NCI-H2107 treated with DMSO at 0.1 percent for 48 hours (cell line): Measurements from ENCODE around the gene PARP3.

Experiments
- DNase-seq: peaks from one replicate; lab custom pipeline; 2025; ENCODE audit not compliant: unreplicated experiment; lab: John Stamatoyannopoulos, UW

PARP3 gene

GRCh38 chr3:51933471-51934138 is 8.6 kb upstream of the PARP3 start:
- no peak for DNase-seq

GRCh38 chr3:51934139-51934850 is 7.9 kb upstream of the PARP3 start:
- no peak for DNase-seq

GRCh38 chr3:51934991-51935885 is 6.9 kb upstream of the PARP3 start:
- DNase-seq: no peak

GRCh38 chr3:51935886-51936755 is 6.0 kb upstream of the PARP3 start:
- no peak for DNase-seq

DNA sequence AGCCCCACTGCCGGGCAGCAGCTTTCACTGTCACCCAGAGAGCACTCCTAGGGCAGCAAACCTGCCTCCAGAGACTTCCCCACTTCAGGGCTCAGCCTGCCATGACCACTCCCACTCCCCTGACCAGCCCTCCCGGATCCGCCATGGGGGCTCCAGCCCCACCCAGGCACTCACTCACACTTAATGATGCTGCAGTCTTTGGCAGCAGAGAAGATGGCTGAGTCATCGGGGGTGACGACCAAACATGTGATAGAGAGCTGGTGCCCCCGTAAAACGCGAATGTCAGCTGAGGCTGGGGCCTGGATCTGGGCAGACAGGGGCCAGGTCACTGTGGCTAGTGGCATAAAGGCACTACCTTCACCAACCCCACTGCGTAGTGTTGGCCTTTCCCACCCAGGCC is 5.1 kb upstream of the PARP3 start:
- no peak for DNase-seq

- no peak for DNase-seq
Measured at GRCh38 chr3:51937611-51938450, 4.3 kb upstream of the PARP3 start.

DNA sequence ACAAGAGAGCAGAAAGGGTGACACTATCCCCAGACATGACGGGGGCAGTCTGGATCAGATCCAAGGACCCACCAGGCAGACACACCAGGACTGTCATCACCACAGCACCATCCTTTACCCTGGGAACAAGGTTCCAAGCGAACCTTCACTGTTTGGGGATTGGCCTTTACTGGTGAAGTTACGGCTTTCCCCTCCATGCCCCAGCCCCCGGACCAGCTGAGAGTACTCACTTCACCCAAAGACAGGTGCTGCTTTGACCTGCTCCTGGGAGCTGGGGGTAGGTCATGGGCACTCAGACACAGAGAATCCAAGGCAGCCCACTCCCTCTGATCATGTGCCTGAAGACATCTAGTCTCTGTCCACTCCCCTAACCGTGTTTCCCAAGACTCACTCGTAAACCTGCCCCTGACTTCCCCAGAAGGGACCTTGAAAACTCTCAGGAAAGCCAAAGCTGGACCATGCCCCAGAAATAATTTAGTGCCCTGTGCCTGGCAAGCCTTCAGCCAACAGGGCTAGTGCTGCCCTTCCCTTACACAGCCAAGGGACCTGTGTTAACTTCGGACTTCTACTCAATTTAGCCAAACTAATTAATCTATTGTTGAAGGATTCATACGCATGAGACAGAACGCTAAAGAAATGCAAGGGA is 3.3 kb upstream of the PARP3 start:
- no peak for DNase-seq

GRCh38 chr3:51940648-51941462 is 1.3 kb upstream of the PARP3 start:
- no peak for DNase-seq

- DNase-seq: no peak
Measured at GRCh38 chr3:51941463-51941797, 733 bp upstream of the PARP3 start.

GRCh38 chr3:51942603-51943450 is 664 bp downstream of the PARP3 start:
- DNase-seq: no peak

DNA sequence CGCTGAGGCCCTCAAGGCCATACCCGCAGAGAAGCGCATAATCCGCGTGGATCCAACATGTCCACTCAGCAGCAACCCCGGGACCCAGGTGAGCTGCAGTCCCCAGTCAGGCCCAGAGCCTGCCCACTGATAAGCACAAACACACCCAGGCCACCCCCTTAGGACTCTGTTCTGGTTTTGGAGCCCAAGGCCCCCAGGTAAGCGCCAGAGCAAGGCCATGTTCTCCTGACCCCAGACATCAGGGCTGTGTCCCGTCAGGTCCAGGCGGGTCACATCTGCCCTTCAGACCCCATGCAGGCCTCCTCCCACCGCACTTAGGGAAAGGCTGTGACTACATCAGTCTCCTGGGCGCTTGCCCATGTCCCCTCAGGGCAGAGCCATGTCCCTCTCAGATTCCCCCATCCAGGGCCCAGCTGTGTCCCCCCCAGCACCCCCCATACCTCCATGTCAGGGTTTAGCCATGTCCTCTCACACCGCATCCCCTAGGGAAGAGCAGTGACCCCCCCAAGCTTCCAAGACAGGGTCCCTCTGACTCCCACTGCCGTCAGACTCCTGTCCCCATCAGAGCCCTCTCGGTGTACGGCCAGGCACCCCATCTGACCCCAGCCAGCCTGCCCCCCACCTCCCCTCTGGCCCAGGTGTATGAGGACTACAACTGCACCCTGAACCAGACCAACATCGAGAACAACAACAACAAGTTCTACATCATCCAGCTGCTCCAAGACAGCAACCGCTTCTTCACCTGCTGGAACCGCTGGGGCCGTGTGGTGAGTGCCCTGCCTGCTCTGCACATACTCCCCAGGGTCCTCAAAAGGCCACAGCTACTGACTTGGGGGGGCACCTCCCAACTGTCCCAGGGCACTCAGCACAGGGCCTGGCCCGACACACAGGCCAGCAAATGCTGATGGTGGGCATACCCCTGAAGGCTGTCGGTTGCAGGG is 1.6 kb downstream of the PARP3 start:
- no peak for DNase-seq

- no peak for DNase-seq
Measured at GRCh38 chr3:51944451-51945021, 2.4 kb downstream of the PARP3 start.

DNA sequence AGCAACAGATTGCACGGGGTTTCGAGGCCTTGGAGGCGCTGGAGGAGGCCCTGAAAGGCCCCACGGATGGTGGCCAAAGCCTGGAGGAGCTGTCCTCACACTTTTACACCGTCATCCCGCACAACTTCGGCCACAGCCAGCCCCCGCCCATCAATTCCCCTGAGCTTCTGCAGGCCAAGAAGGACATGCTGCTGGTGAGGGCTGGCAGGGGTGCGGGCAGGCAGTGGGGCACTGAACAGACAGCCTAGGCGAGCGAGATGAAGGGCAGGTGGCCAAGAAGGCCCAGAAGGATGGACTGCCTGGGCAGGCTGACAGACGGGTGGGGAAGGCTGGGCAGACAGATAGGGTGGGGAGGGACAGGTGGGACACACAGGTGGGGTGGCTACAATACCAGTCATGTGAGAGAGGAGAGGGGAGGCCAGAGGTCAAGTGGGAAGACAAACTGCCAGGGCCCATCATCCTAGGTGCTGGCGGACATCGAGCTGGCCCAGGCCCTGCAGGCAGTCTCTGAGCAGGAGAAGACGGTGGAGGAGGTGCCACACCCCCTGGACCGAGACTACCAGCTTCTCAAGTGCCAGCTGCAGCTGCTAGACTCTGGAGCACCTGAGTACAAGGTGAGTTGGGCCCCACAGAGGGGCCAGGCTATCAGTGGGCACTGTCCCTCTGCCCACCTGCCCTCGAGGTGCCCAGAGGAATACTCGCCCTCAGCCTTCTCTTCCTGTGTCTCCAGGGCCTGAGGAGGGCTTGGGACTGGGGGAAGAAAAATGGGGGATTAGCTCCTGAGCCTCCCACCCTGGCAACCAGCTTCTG is 3.1 kb downstream of the PARP3 start:
- DNase-seq: no peak

- DNase-seq: no peak
Measured at GRCh38 chr3:51945926-51946705, 4.0 kb downstream of the PARP3 start.

GRCh38 chr3:51946796-51947195 is 4.6 kb downstream of the PARP3 start:
- DNase-seq: no peak
